D341Med (cell line): ENCODE data around the gene RXYLT1.
"Not testable (repeated sequence)": the region's sequence is repeated elsewhere in the genome, so short reads cannot be mapped to it uniquely, and the experiment has no call there.

Experiments used
- DNase-seq: peaks from one replicate; pipeline ENCODE4 v3.0.0; 2012; ENCODE audit warnings: low spot score

The RXYLT1 gene, protein sequence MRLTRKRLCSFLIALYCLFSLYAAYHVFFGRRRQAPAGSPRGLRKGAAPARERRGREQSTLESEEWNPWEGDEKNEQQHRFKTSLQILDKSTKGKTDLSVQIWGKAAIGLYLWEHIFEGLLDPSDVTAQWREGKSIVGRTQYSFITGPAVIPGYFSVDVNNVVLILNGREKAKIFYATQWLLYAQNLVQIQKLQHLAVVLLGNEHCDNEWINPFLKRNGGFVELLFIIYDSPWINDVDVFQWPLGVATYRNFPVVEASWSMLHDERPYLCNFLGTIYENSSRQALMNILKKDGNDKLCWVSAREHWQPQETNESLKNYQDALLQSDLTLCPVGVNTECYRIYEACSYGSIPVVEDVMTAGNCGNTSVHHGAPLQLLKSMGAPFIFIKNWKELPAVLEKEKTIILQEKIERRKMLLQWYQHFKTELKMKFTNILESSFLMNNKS

DNA sequence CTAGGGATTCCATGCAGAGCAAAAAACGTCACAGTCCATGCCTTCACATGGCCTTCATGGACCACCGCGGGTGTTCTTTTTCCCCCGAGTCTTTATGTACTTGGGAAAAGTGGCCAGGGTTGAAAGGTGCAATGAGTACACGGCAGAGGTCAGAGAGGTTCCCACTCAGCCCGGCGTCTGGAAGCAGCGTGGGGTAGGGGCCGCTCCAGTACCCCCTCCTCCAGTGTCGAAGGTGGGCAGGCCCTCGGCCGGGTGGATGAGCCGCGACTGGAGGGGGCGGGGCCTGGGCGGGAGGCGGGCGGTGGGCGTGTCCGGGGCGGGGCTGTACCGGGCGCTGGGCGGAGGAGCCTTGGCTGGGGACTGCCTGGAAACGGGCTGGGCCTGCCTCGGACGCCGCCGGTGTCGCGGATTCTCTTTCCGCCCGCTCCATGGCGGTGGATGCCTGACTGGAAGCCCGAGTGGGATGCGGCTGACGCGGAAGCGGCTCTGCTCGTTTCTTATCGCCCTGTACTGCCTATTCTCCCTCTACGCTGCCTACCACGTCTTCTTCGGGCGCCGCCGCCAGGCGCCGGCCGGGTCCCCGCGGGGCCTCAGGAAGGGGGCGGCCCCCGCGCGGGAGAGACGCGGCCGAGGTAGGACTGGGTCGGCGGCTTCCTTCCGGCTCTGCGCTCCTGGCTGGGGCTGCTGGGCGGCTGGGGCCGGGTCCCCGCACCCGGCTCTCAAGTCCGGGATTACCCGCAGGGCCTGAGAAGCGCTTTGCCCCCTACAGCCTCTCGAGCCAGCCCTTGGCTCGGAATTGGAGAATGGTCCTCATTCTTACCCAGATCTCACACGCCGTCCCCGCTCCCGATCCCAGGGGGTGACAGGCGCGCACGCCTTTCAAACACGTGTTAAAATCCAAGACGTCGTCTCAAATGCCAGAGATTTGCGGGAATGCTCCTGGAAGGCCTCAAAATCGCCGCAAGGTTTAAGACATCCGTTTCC lies at the start of gene RXYLT1:
TSS of gene RXYLT1 (plus strand) at position 412 of the 984 bp plus-strand sequence. CDS start at position 464, 52 bp downstream.
- DNase-seq: peak; percentile 98

DNA sequence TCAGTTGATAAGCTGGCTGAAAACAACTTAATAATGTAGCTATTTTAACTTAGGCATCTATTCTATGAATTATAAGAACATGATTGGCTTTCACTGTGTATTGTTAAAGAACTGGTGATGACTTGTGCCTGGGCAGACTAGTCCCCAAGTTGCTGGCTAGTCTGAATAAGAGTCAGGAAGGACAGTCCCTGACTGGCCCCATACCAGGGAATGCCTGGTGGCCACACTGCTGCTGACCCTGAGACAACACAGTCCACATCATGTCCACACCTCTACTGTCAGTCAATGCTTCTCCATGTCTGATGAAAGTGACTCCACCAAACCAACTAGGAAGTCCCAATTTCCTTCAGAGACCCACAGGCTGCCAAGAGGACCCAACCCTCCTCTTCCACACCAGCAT lies 46.9 kb upstream of the RXYLT1 start:
- DNase-seq: not testable (repeated sequence)

DNA sequence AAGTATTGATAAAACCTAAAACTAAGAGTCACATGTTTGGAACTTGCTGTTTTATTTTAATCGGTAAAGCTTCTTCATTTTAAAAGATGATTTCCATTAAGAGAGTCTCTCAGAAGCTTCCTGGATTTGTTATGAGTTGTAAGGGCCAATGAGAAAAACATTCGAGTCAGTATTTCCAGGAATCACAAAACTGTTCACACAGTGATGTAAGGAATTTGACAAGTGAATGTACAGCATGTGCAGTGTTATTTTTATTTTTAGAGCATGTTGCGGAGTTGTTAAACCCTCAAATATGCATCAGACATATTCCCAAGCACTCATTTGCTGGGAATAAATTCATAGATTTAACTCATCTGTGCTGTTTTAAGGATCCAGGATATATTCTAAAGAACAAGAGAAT lies 46.1 kb upstream of the RXYLT1 start:
- DNase-seq: not testable (repeated sequence)

DNA sequence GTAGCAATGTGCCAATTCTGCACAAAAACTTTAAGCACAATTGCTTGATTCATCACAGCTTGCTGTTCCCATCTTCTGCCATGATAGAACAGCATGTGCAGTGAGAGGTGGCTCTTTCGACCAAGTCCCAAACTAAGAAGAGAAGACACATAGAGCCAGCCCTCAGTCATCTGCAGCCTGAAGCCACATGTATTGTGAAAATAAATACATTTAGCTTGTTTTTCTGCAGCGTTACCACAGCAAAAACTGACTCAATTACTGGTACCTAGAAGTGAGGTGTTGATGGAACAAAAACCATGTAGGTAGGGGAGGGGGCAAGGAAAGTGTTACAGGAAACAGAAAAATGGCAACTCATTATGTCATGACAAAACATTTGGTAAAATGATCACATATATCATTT lies 39.2 kb upstream of the RXYLT1 start:
- DNase-seq: not testable (repeated sequence)

DNA sequence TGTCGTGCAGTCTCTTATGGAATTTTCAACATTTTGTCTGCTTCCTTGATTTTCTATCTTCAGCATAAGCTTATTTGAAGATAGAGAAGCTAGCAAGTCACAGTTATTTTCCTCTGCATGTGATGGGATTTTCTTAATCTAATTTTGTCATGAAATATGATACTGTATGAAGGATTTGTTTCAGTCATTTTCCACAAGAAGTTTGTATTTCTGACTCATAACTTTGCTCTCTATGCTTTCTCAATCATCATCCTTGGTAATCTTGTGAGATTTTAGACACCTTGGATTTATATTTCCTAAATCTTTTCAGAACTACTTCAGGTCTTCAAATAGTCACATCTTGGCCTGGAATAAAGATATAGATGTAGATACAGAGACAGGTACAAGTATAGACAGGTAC lies 38.3 kb upstream of the RXYLT1 start:
- not testable (repeated sequence) for DNase-seq

DNA sequence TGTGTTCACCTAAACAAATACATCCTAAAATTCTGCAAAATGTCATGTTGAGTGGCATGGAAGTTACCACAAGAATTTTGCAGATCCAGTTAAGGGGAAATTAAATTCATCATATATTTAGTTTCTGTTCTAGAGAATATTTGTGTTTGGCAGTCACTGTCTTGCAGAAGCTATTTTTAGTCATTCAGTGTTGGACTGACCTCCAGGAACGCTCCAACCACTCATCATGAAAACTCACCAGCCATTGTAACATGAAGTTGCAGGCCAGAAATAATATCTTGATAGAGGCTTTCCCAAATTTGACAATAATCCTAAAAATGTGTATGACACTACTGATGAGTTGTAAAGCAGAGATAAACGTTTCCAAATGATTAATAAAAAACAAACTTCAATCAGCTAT lies 35.6 kb upstream of the RXYLT1 start:
- not testable (repeated sequence) for DNase-seq

DNA sequence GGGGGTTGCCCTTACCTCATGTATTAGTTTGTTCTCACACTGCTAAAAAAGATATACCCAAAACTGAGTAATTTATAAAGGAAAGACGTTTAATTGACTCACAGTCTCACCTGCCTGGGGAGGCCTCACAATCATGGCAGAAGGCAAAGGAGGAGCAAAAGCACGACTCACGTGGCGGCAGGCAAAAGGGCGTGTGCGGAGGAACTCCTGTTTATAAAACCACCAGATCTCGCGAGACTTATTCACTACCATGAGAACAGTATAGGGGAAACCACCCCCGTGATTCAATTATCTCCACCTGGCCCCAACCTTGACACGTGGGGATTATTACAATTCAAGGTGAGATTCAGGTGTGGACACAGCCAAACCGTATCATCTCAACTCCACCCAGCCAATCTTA lies 33.2 kb upstream of the RXYLT1 start:
- DNase-seq: not testable (repeated sequence)

DNA sequence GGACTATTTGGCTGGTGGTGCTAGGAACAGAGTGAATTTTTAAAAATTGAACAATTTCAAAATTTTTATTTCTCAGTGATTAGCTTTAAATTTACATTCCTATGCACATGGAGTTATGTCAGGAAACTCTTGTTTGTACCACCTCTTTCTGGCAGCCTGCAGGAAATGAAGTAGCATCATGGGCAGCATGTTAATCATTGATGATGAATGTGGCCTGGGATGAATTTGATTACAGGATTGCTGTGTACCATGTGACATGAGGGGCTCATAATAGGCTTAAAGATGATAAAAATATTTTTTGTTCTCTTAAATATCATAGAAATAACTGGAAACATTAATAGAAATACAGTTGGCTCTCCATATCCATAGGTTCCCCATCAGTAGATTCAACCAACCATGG lies 32.6 kb upstream of the RXYLT1 start:
- not testable (repeated sequence) for DNase-seq

DNA sequence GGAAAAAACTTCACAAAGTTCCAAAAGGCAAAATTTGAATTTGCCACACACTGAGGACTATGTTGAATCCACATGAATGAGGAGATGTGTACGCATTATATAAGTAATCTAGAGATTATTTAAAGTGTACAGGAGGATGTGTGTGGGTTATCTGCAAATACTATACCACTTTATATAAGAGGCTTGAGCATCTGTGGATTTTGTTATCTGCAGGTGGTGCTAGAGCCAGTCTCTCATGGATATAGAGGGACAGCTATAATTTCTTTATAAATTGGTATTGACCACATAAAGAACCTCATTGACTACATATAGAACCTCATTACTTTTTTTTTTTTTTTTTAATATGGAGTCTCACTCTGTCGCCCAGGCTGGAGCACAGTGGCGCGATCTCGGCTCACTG lies 32.2 kb upstream of the RXYLT1 start:
- DNase-seq: no peak

DNA sequence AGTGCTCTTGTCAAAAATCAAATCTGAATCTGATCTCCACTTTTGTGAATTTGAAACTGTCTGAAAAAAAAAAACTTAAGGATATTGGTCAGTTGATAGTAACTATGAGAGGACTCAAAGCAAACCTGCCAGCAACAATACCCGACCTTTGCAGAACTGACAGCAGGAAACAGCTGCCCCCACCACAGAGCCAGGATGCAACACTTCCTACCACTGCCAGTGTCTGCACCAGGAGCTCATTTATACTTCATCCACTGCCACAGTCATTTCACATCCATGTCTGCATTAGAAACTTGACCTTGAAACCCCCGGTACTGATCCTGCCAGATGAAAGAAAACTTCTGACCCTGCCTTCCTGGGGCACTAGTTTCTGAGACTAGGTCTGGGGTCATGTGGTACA lies 27.4 kb upstream of the RXYLT1 start:
- no peak for DNase-seq

DNA sequence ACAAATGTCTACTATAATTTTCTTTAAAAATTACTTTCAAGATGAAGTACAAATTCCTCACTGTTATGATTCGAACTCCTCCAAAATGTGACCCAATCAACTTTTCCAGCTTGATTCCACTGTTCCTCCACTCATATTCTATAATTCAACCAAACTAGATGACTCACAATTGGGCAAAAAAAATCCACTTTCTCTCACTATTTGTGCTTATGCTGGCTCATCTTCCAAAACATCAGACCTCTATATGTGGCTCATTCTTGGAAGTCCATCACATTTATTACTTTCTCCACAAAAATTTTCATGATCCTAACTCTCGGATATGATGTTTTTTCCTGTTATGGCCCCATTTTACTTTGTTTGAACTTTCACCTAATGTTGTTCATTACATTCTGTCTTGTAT lies 26.9 kb upstream of the RXYLT1 start:
- no peak for DNase-seq

DNA sequence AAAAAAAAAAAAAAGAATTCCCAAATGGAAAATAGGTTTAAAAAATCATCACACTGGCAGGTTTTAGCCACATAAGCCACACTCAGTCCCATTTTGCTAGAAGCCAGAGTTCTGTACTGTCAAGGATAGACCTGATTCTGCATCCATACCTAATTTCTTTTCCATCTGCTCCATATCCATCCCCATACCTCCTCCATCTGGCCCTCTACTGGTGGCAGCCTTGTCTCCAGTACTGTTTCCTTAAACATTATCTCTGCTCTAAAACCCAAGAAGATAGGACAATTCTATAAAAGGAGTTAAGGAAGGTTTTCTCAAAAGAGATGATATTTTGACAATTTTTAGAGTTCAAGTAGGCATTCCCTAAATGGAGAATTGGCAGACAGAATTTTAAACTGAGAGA lies 26.0 kb upstream of the RXYLT1 start:
- DNase-seq: no peak

DNA sequence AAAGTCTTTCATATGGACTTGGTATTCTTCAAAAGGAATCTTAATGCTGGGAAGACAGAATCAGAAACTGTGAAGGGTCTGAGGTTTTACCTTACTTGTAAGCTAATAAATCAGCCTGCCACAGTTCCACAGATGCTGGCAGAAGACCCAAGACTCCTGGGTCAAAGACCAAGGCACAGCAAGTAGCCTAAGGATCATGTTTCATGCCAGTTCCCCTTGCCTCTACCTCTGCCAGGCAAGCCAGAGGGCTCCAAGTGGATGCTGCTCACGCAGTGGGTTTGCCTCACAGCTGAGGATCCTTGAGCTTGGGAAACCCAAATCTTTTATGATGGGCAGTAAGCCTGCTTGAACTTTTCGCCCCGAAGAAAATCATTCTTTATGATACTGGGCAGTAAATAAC lies 15.2 kb upstream of the RXYLT1 start:
- DNase-seq: no peak

DNA sequence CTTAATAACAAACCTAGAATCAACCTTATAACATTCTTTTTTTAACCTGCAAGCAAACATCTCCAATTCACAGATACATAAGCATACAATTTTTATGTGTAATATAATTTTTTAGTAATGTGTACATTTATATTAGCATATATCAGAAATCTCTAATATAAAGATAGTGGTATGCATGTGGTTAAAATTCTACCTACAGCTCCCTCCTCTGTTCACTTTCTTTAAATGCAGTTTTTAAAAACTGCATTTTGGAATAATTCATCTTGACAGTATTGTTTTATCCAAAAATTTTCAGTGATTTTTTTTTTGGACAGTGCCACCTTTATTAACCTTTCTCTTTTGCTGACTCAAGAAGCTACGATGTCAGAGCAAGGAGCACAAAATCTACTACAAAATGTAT lies 13.2 kb upstream of the RXYLT1 start:
- no peak for DNase-seq

DNA sequence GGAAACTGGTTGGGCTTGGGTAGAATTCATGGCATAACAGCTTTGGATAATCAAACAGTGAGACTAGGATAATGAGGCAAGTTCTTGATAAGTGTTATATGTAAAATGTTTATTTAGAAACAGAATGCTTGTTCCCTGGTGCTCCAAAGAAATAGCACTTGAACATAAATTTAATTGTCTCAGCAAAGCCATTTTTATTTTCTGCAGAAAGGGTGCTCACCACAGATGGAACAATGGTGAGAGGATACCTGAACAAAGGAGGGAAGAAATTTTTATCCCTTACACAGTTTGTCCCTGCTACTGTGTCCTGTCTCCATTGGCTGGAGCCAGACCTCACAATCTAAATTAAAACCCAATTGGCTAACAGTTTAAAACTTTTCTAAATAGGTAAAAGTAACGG lies 9.3 kb upstream of the RXYLT1 start:
- no peak for DNase-seq

DNA sequence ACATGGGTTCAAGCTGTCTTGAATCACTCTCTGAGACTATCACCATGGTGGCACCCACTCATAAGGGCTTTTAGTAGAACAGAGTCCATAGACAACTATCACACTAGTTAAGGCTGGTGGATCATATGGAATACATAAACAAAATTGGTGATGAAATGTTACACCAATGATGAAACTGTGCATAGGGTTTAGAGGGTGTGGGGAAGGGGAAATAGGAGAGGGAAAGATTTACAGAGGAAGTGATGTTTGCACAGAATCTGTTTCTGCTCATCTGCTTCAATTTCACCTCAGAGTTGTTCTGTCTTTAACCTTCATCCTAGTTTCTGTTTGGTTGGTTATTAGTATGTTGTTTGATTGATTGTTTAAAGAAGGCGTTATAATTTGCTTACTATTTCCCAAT lies 2.4 kb upstream of the RXYLT1 start:
- no peak for DNase-seq

DNA sequence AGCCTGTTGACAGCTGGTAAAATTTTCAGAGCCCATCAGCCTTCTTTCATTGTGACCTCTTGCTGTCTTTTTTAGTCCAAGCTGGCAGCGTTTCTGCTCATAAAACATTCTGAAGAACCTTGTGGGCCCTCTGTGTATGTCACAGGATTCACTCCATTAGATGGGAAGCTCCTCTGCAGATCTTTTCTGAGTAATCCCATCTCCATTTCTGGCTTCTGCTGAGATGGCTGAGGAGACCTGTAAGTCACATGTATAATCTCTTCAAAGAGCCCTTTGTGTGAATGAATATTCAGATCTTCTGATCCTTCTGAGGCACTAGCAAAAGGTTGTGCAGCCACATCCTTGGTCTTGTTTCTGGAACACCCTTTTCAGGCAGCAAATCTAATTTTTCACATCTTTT lies 2.8 kb downstream of the RXYLT1 start:
- no peak for DNase-seq

DNA sequence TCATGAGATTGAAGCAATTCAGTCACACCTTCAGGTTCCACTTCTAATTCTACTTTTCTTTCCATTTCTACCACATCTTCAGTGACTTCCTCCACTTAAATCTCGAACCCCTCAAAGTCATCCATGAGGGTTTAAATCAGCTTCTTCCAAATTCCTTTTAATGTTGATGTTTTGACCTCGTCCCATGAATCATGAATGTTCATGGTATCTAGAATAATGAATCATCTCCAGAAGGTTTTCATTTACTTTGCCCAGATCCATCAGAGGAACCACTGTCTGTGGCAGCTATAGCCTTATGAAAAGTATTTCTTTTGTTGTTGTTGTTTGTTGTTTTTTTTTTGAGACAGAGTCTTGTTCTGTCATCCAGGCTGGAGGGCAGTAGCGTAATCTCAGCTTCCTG lies 7.6 kb downstream of the RXYLT1 start:
- DNase-seq: no peak

DNA sequence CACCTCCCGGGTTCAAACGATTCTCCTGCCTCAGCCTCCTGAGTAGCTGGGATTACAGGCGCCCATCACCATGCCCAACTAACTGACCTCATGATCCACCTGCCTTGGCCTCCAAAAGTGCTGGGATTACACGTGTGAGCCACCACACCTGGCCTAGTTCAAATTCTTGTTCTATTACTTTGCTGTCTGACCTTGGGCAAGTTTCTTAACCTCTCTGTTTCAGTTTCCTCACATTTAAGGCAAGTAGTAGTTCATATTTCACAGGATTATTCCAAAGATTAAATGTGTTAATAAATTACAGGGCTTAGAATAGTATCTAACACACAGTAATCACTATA lies 10.9 kb downstream of the RXYLT1 start:
- no peak for DNase-seq

DNA sequence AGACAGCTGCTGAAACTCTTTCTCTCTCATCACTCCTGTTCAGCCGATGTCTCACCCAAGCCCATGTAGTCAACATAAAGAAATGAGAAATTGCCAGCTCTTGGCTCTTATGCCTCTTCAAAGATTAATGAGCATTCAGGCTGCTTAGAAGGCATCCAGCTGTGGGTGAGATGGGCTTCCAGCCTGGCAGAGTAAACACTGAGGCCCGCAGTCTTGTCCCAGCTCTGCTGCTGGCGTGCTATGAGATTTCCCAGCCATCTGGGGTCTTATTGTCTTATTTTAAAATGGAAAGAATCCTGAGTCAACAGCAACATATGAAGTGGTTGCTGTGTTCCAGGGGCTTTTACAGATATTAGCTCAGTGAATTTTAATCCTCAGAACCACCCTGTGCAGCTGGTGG lies 12.6 kb downstream of the RXYLT1 start:
- DNase-seq: peak; percentile 61

DNA sequence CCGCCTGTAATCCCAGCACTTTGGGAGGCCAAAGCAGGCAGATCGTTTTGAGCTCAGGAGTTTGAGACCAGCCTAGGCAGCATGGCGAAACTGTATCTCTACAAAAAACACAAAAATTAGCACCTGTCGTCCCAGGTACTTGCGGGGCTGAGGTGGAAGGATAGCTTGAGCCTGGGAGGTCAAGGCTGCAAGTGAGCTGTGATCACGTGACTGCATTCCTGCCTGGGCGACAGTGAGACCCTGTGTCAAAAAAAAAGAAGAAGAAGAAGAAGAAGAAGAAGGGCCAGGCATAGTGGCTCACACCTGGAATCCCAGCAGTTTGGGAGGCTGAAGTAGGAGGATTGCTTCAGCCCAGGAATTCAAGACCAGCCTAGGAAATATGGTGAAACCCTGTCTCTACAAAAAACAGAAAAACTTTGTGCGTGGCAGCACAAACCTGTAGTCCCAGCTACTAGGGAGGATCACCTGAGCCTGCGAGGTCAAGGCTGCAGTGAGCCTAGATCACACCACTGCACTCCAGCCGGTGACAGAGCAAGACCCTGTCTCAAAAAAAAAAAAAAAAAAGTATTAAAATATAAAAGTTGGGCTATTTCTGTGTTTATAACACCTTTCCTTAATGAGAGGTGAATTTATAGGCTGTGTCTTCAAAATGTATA lies 15.5 kb downstream of the RXYLT1 start:
- no peak for DNase-seq

DNA sequence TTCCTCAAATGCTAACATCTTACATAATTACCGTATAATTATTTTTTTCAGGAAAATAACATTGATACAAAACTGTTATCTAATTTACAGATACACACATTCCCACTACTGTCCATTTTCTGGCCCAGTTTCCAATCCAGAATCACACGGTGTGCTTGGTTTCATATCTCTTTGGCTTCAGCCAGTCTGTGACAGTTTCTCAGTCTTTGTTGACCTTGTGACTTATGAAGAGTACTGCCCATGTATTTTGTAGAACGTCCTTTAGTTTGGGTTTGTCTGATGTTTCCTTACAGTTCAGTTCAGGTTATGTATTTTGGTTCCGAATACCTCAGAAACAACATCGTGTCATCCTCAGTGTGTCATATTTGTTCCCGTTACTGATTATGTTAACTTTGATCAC lies 16.2 kb downstream of the RXYLT1 start:
- no peak for DNase-seq
